ENCODE results near the gene SPANXN4. TPM values are rescaled to one million over a fixed set of nuclear protein-coding genes. Genes with fewer than 3 reads are reported as not detected.

Gene SPANXN4
- total RNA-seq, 1 donor from 2014 or later = not detected

DNA sequence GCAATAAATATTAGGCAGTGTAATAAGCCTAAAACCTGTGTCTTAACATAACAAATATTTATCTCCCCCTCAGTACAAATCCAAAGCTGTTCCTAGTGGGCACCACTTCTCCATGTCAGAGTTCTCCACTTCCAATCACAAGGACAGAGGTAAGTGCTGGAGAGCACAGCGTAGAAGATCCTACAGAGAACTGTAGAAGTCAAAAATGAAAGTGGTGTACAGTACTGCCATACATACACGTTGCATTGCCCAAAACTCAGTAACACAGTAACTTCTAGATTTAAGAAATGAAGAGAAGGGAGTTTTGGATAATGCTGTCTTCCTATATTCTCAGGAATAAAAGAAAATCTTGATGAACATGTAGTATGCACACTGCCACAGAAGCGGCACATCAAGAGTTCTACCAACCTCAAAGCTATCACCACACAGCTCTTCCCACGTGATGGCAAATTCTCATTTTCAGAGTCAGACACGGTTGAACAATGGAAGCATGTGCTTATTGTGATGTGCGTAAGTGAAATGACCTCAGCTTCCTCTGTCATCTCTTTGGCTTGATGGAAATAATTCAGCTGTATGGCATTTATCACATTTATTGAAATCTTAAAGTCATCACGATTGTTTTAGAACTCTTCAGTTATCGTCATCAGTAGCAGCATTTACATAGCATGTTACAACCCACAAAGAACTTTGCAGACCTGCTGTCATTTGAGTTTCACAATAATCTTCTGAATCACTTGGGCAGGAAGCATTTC is 27.1 kb upstream of the SPANXN4 start:
- H3K27me3 ChIP-seq = no peaks in the 10 kb centered on the region
- no peak overlapping the region for H3K4me3 ChIP-seq
- DNase-seq (no peak), ATAC-seq (no peak)
- H3K4me1 ChIP-seq = no peaks in the 10 kb centered on the region
- no peaks in the 10 kb centered on the region for H3K36me3 ChIP-seq
- H3K27ac ChIP-seq = no peak overlapping the region
- TF ChIP-seq, protein P1, sequence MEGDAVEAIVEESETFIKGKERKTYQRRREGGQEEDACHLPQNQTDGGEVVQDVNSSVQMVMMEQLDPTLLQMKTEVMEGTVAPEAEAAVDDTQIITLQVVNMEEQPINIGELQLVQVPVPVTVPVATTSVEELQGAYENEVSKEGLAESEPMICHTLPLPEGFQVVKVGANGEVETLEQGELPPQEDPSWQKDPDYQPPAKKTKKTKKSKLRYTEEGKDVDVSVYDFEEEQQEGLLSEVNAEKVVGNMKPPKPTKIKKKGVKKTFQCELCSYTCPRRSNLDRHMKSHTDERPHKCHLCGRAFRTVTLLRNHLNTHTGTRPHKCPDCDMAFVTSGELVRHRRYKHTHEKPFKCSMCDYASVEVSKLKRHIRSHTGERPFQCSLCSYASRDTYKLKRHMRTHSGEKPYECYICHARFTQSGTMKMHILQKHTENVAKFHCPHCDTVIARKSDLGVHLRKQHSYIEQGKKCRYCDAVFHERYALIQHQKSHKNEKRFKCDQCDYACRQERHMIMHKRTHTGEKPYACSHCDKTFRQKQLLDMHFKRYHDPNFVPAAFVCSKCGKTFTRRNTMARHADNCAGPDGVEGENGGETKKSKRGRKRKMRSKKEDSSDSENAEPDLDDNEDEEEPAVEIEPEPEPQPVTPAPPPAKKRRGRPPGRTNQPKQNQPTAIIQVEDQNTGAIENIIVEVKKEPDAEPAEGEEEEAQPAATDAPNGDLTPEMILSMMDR (IDR thresholded peaks at IDR 0.05) = no peak
- intact Hi-C loops (cut with DNase I) = no loop called here
- H3K9me3 ChIP-seq = no peaks in the 10 kb centered on the region

DNA sequence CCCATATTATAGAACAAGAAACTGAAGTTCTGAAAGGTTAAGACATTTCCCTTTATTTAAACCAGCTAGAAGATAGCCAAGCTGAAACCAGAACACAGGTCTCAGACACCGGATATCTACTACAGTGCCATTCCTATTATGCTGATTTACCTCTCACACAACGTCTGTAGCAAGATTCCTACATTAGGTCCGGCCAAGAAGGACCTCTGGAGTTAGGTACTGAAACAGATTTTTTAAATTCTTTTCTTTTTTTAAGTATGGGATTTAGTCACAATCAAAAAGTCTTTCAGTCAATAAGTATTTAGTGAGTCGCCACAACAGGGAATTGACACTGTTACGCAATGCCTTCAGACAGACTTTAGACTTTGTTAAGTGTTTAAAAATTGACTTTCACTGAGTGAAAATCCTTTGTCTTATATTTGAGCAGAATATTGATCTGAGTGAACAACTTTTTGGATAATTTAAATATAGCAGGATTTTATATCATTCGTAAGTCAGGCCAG is 26.5 kb upstream of the SPANXN4 start:
- no peak overlapping the region for H3K4me3 ChIP-seq
- no peaks in the 10 kb centered on the region for H3K9me3 ChIP-seq
- no peaks in the 10 kb centered on the region for H3K4me1 ChIP-seq
- no peaks in the 10 kb centered on the region for H3K36me3 ChIP-seq
- ATAC-seq (no peak), DNase-seq (no peak)
- TF ChIP-seq, protein P1 (IDR thresholded peaks at IDR 0.05) = no peak
- H3K27ac ChIP-seq = no peak overlapping the region
- intact Hi-C loops (cut with DNase I) = no loop called here
- no peaks in the 10 kb centered on the region for H3K27me3 ChIP-seq

DNA sequence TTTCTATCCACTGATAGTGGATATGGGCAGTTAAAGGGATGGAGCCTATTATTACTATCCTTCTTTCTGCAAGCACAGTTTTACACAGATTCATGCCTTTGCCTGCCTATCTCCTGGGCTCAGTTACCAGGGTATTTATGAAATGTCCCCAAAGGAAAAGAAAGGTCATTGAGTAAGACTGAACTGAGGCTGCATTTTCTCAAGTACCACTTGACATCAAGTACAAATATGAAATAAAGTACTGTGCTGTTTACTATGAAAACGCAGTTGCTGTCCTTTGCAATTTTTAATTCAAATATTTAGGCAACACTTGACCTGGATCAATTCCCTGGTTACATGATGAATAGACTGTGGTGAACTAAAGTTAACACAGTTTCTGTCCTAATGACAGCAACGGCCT is 23.5 kb upstream of the SPANXN4 start:
- H3K9me3 ChIP-seq = no peaks in the 10 kb centered on the region
- DNase-seq (no peak), ATAC-seq (no peak)
- intact Hi-C loops (cut with DNase I) = no loop called here
- no peaks in the 10 kb centered on the region for H3K27me3 ChIP-seq
- H3K36me3 ChIP-seq = no peaks in the 10 kb centered on the region
- H3K27ac ChIP-seq = no peak overlapping the region
- TF ChIP-seq, protein P1 (IDR thresholded peaks at IDR 0.05) = no peak
- no peaks in the 10 kb centered on the region for H3K4me1 ChIP-seq
- no peak overlapping the region for H3K4me3 ChIP-seq

DNA sequence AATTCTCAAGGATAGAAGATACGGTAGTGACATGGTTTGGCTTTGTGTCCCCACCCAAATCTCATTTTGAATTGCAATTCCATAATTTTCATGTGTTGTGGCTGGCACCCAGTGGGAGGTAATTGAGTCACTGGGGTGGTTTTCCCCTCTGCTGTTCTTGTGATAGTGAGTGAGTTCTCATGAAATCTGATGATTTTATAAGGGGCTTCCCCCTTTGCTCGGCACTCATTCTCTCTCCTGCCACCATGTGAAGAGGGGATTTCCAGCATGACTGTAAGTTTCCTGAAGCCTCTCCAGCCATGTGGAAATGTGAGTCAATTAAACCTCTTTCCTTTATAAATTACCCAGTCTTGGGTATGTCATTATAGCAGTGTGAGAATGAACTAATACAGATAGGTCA is 8.5 kb upstream of the SPANXN4 start:
- intact Hi-C loops (cut with DNase I) = no loop called here
- Histone ChIP-seq H3K9me3 (no peaks in the 10 kb centered on the region), H3K4me1 (no peaks in the 10 kb centered on the region), H3K27me3 (no peaks in the 10 kb centered on the region), H3K36me3 (no peaks in the 10 kb centered on the region), H3K27ac (no peak overlapping the region), H3K4me3 (no peak overlapping the region)
- no peak for ATAC-seq
- TF ChIP-seq, protein P1 (IDR thresholded peaks at IDR 0.05) = no peak
- DNase-seq = no peak

DNA sequence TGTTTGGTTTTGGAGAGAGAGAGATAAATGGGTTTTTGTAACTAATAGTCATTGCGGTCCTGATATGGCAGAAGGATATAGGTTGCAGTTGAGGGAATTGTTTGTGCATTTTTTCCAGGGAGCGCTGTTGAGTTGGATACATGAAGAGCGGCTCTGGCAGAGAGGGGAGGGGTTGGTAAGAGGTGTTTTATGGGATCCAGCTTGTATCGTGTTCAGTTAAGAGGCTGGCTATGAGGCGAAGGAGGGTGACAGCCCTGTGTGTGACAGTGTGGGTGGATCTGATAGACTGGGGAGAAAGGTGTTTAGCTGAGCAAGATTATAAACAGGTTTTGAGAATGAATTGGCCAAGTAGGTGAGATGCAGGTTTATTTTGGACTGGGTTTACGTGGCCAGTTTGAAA is 1.5 kb downstream of the SPANXN4 start:
- TF ChIP-seq, protein P1 (IDR thresholded peaks at IDR 0.05) = no peak
- Histone ChIP-seq H3K27me3 (no peaks in the 10 kb centered on the region), H3K27ac (no peak overlapping the region), H3K36me3 (no peaks in the 10 kb centered on the region), H3K4me1 (no peaks in the 10 kb centered on the region), H3K4me3 (no peak overlapping the region), H3K9me3 (no peaks in the 10 kb centered on the region)
- DNase-seq = no peak
- ATAC-seq = no peak
- intact Hi-C loops (cut with DNase I) = no loop called here
